ENCODE results near the gene A2M.

- TF ChIP-seq CTCF (IDR thresholded peaks at IDR 0.05) (no peak), ELF4 (CRISPR knock-in tag; IDR thresholded peaks at IDR 0.05; ENCODE audit: low read depth) (no peak), TP53 (CRISPR knock-in tag; IDR thresholded peaks at IDR 0.05) (no peak)
These were observed 16.4 kb upstream of the A2M start for GRCh38 chr12:9132008-9132535.

Measured in WTC11 (cell line).